ENCODE results near the gene NRDC.
A peak's percentile ranks its signal among the peaks of the same experiment; 100 is the strongest.

NRDC gene

GRCh38 chr1:51840182-51840581, 38.3 kb downstream of the NRDC start:
- Histone ChIP-seq H3K27me3 (replicated peaks; ENCODE audit: insufficient read depth, low read length) (no peaks in the 10 kb centered on the region), H3K4me3 (ENCODE audit: low read length) (no peak overlapping the region), H3K36me3 (replicated peaks; ENCODE audit: insufficient read depth, low read length) (0 out of 2 replicates have a peak, but pooled peaks cover 4% of the 10 kb centered on the region), H2AFZ (ENCODE audit: low read length) (no peak overlapping the region), H3F3A (ENCODE audit: insufficient read depth, low read length) (no peaks in the 10 kb centered on the region), H3K4me2 (ENCODE audit: low read depth, low read length) (no peak overlapping the region), H3K9me2 (replicated peaks; ENCODE audit: insufficient read depth, low read length) (no peaks in the 10 kb centered on the region), H3K9me3 (replicated peaks; ENCODE audit: insufficient read depth, low read length) (no peaks in the 10 kb centered on the region), H4K20me1 (ENCODE audit: insufficient read depth, low read length) (no peaks in the 10 kb centered on the region), H3K4me1 (ENCODE audit: low read length) (peaks cover 14% of the 10 kb centered on the region), H3K79me2 (ENCODE audit: low read length) (peaks cover 28% of the 10 kb centered on the region), H3K9ac (ENCODE audit: low read length) (no peak overlapping the region), H3K27ac (ENCODE audit: low read length) (no peak overlapping the region)
- no peak for DNase-seq
- TF ChIP-seq CTCF (IDR thresholded peaks at IDR 0.05; ENCODE audit: low read length): no peak
- no peak for TF ChIP-seq EZH2 (optimal IDR thresholded peaks at IDR 0.05; ENCODE audit: low read depth, low read length)
- TF ChIP-seq EZH2phosphoT487 (IDR thresholded peaks at IDR 0.05; ENCODE audit: low read length): no peak

DNA sequence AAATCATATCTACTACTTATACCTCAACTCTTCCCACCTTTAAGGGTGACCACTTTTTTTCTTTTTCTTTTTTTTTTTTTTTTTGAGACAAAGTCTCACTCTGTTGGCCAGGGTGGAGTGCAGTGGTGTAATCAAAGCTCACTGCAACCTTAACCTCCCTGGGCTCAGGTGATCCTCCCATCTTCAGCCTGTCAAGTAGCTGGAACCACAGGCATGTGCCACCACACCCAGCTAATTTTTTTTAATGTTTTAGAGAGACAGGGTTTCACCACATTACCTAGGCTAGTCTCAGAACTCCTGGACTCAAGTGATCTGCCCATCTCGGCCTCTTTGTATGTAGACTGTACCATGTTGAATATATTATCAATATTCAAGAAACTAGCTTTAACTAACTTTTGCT, 39.4 kb downstream of the NRDC start:
- peak; percentile 12 for DNase-seq
- H3K9ac ChIP-seq (ENCODE audit: low read length): no peak overlapping the region
- H3K79me2 ChIP-seq (ENCODE audit: low read length): peaks cover 22% of the 10 kb centered on the region
- H3K4me2 ChIP-seq (ENCODE audit: low read depth, low read length): no peak overlapping the region
- no peaks in the 10 kb centered on the region for H3K9me2 ChIP-seq (replicated peaks; ENCODE audit: insufficient read depth, low read length)
- H3F3A ChIP-seq (ENCODE audit: insufficient read depth, low read length): no peaks in the 10 kb centered on the region
- no peaks in the 10 kb centered on the region for H4K20me1 ChIP-seq (ENCODE audit: insufficient read depth, low read length)
- H3K27me3 ChIP-seq (replicated peaks; ENCODE audit: insufficient read depth, low read length): no peaks in the 10 kb centered on the region
- TF ChIP-seq EZH2 (optimal IDR thresholded peaks at IDR 0.05; ENCODE audit: low read depth, low read length) (no peak), CTCF (IDR thresholded peaks at IDR 0.05; ENCODE audit: low read length) (no peak), EZH2phosphoT487 (IDR thresholded peaks at IDR 0.05; ENCODE audit: low read length) (no peak)
- no peaks in the 10 kb centered on the region for H3K9me3 ChIP-seq (replicated peaks; ENCODE audit: insufficient read depth, low read length)
- no peak overlapping the region for H3K4me3 ChIP-seq (ENCODE audit: low read length)
- no peak overlapping the region for H3K27ac ChIP-seq (ENCODE audit: low read length)
- no peak overlapping the region for H2AFZ ChIP-seq (ENCODE audit: low read length)
- H3K36me3 ChIP-seq (replicated peaks; ENCODE audit: insufficient read depth, low read length): peaks cover 4% of the 10 kb centered on the region; the same call in 1 of the 2 replicates
- peaks cover 10% of the 10 kb centered on the region for H3K4me1 ChIP-seq (ENCODE audit: low read length)

DNA sequence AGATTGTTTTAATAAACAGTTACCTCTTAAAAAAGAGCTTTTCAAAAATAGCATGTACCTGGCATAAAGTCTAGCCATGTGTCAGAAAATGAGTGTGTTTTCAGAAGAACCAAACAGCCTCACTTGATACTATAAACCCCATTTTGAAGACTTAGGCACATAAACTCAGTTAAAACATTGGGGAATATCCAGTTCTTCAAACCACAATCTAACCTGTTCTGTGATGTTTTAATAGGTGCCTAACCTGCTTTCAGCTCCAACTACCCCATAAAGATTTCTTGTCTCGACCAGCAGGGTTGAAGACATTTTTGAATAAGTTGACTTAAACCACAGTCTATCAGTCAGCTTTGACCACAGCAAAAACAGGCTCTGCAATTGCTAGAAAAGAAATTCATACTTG, 41.3 kb downstream of the NRDC start:
- Histone ChIP-seq H3F3A (ENCODE audit: insufficient read depth, low read length) (no peaks in the 10 kb centered on the region), H3K9me2 (replicated peaks; ENCODE audit: insufficient read depth, low read length) (no peaks in the 10 kb centered on the region), H3K4me3 (ENCODE audit: low read length) (no peak overlapping the region), H4K20me1 (ENCODE audit: insufficient read depth, low read length) (no peaks in the 10 kb centered on the region), H3K27ac (ENCODE audit: low read length) (no peak overlapping the region), H3K4me2 (ENCODE audit: low read depth, low read length) (no peak overlapping the region), H3K4me1 (ENCODE audit: low read length) (0 out of 2 replicates have a peak, but pooled peaks cover 4% of the 10 kb centered on the region), H3K9ac (ENCODE audit: low read length) (no peak overlapping the region), H3K9me3 (replicated peaks; ENCODE audit: insufficient read depth, low read length) (no peaks in the 10 kb centered on the region), H2AFZ (ENCODE audit: low read length) (no peak overlapping the region), H3K27me3 (replicated peaks; ENCODE audit: insufficient read depth, low read length) (no peaks in the 10 kb centered on the region), H3K36me3 (replicated peaks; ENCODE audit: insufficient read depth, low read length) (peaks cover 4% of the 10 kb centered on the region; the same call in 1 of the 2 replicates), H3K79me2 (ENCODE audit: low read length) (peaks cover 8% of the 10 kb centered on the region; the same call in 1 of the 2 replicates)
- TF ChIP-seq CTCF (IDR thresholded peaks at IDR 0.05; ENCODE audit: low read length) (no peak), EZH2phosphoT487 (IDR thresholded peaks at IDR 0.05; ENCODE audit: low read length) (no peak), EZH2 (optimal IDR thresholded peaks at IDR 0.05; ENCODE audit: low read depth, low read length) (no peak)
- no peak for DNase-seq
